ENCODE results near the gene LPCAT2.

DNA sequence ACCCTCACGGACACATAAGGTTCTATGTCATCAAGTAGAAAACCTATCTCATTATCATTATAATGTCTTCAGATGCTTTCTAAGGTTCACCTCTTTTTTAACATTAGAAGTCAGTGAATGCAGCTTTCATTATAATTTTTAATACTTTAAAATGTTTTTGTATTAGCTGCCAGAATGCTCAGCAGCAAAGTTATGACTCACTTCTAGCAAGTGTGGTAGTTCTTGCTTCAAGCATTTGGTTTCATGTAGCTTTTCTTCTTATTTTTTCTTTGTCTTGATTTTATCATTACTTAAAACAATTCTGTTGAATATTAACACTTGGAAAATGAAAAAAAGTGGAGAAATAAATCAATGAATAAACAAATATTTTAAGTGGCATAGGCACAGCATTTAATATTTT lies 23.4 kb downstream of the LPCAT2 start:
- TF ChIP-seq, protein P1, sequence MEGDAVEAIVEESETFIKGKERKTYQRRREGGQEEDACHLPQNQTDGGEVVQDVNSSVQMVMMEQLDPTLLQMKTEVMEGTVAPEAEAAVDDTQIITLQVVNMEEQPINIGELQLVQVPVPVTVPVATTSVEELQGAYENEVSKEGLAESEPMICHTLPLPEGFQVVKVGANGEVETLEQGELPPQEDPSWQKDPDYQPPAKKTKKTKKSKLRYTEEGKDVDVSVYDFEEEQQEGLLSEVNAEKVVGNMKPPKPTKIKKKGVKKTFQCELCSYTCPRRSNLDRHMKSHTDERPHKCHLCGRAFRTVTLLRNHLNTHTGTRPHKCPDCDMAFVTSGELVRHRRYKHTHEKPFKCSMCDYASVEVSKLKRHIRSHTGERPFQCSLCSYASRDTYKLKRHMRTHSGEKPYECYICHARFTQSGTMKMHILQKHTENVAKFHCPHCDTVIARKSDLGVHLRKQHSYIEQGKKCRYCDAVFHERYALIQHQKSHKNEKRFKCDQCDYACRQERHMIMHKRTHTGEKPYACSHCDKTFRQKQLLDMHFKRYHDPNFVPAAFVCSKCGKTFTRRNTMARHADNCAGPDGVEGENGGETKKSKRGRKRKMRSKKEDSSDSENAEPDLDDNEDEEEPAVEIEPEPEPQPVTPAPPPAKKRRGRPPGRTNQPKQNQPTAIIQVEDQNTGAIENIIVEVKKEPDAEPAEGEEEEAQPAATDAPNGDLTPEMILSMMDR (IDR thresholded peaks at IDR 0.05; ENCODE audit: low read depth, low read length) = no peak
- TF ChIP-seq MYC (IDR thresholded peaks at IDR 0.05; ENCODE audit: low read depth, low read length) (no peak), POLR2A (IDR thresholded peaks at IDR 0.05; ENCODE audit: extremely low read depth, insufficient read length) (no peak)
- TF ChIP-seq, protein P2, sequence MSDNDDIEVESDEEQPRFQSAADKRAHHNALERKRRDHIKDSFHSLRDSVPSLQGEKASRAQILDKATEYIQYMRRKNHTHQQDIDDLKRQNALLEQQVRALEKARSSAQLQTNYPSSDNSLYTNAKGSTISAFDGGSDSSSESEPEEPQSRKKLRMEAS (IDR thresholded peaks at IDR 0.05; ENCODE audit: low read depth, low read length) = no peak

Data from NB4 (cell line).